Measurements from ENCODE around the gene XPC.

DNA sequence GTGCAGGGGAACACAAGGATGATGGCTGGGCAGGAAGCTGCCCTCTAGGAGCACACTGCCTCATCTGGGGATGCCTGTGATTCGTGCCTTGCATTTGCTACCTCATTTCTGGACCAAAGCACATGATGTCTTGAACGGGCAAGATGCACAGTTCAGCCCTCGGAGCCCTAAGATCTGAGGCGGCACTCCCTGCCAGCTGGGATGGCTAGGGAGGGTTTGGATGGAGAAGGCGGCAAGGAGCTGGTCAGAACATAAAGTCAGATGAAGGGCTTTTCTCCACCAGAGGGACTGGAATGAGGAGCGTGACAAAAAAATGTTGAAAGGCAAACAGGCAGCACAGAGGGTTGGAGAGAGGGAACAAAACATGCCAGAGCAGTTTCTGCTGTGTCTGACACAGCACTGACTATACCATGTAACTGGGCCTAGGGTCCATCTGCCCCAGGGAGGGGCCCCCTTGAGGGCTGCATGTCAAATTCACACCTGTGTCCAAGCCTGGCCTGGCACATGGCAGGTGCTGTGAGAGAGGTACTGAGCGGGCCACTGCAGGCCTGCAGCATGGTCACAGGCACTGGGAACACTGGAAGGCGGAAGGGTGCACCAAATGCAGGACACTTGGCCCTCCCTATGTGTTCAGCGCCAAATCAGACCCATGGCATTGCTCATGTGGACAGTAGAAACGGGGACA is 31.9 kb downstream of the XPC start:
- TF ChIP-seq, protein P1, sequence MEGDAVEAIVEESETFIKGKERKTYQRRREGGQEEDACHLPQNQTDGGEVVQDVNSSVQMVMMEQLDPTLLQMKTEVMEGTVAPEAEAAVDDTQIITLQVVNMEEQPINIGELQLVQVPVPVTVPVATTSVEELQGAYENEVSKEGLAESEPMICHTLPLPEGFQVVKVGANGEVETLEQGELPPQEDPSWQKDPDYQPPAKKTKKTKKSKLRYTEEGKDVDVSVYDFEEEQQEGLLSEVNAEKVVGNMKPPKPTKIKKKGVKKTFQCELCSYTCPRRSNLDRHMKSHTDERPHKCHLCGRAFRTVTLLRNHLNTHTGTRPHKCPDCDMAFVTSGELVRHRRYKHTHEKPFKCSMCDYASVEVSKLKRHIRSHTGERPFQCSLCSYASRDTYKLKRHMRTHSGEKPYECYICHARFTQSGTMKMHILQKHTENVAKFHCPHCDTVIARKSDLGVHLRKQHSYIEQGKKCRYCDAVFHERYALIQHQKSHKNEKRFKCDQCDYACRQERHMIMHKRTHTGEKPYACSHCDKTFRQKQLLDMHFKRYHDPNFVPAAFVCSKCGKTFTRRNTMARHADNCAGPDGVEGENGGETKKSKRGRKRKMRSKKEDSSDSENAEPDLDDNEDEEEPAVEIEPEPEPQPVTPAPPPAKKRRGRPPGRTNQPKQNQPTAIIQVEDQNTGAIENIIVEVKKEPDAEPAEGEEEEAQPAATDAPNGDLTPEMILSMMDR (IDR thresholded peaks at IDR 0.05; ENCODE audit: extremely low read depth in 1 of 2, insufficient read depth in 1 of 2, low read depth in 1 of 2, low read length in 2 of 2): no peak
- TF ChIP-seq EZH2 (IDR thresholded peaks at IDR 0.05; ENCODE audit: borderline replicate concordance, low read depth, low read length, severe bottlenecking) (no peak), POLR2A (IDR thresholded peaks at IDR 0.05; ENCODE audit: low read depth, low read length) (no peak), POLR2AphosphoS5 (IDR thresholded peaks at IDR 0.05; ENCODE audit: insufficient read depth, low read depth, low read length) (no peak), FOS (IDR thresholded peaks at IDR 0.05; ENCODE audit: borderline replicate concordance, insufficient read depth, low read length) (no peak), JUN (IDR thresholded peaks at IDR 0.05; ENCODE audit: borderline replicate concordance, insufficient read depth, insufficient read length, low read depth) (no peak), MYC (IDR thresholded peaks at IDR 0.05; ENCODE audit: low read depth, low read length) (no peak), GATA2 (IDR thresholded peaks at IDR 0.05; ENCODE audit: insufficient read depth, insufficient read length, low read depth, low read length) (no peak)
- TF ChIP-seq, protein P2, sequence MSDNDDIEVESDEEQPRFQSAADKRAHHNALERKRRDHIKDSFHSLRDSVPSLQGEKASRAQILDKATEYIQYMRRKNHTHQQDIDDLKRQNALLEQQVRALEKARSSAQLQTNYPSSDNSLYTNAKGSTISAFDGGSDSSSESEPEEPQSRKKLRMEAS (IDR thresholded peaks at IDR 0.05; ENCODE audit: insufficient read depth, insufficient read length): no peak

Measured in endothelial cell of umbilical vein (primary cell).